Right lobe of liver (tissue), 6 donors: Measurements from ENCODE around the gene PPFIA4. TPM values are rescaled to one million over a fixed set of nuclear protein-coding genes. Genes with fewer than 3 reads are reported as not detected.

Experiments used
- ATAC-seq, 4 donors: fragments of 200-7000 bp; cut with Tn5 transposase; one replicate each; pipeline ENCODE4 v1.9.1; 2020; ENCODE audit warnings: mild to moderate bottlenecking in 4 of 4, moderate library complexity in 4 of 4
- DNase-seq, 3 donors: peaks; one replicate each; pipeline ENCODE4 v3.0.0-alpha.2; 2020
- H3K27ac ChIP-seq, 3 donors: fragments of 200-600 bp; one replicate each; pipeline ENCODE4 v1.8.0; 2022
- H3K27me3 ChIP-seq, 2 donors: fragments of 200-600 bp; one replicate each; pipeline ENCODE4 v1.8.0; 2022
- H3K36me3 ChIP-seq, 4 donors: fragments of 200-600 bp; sonication (generic) in 1 of 4; one replicate each; pipeline versions ENCODE4 v1.5.1 to v1.8.0; 2017 to 2022; ENCODE audit warnings: control low read depth in 1 of 4
- H3K4me1 ChIP-seq, 4 donors: fragments of 200-600 bp; sonication (generic) in 1 of 4; one replicate each; pipeline versions ENCODE4 v1.5.1 to v1.8.0; 2017 to 2022; ENCODE audit warnings: control low read depth in 1 of 4
- H3K4me3 ChIP-seq, 3 donors: fragments of 200-600 bp; one replicate each; pipeline ENCODE4 v1.8.0; 2022
- H3K9me3 ChIP-seq, 4 donors: fragments of 200-600 bp; sonication (generic) in 1 of 4; one replicate each; pipeline versions ENCODE4 v1.5.1 to v1.8.0; 2017 to 2022; ENCODE audit warnings: control low read depth in 1 of 4
- CTCF ChIP-seq, 4 donors: fragments of 200-600 bp in 3 of 4; fragments of 450-650 bp in 1 of 4; IDR thresholded peaks; one replicate each; pipeline versions ENCODE4 v1.5.1 to v1.8.0; 2016 to 2022; ENCODE audit warnings: antibody characterized with exemption in 4 of 4, mild to moderate bottlenecking in 2 of 4
- POLR2A ChIP-seq: fragments of 450-650 bp; IDR thresholded peaks from one replicate; pipeline ENCODE4 v1.6.1; 2017; ENCODE audit warnings: antibody characterized with exemption, mild to moderate bottlenecking
- WGBS: methylation state at CpG from one replicate; pipeline ENCODE4 v1.1.6; 2018; ENCODE audit warnings: low coverage, low lambda C conversion rate; ENCODE audit not compliant: insufficient coverage; ENCODE audit errors: missing lambda C conversion rate; 5-methylcytosine and 5-hydroxymethylcytosine counted together
- intact Hi-C, 2 donors: fragments of 100-400 bp; cut with DNase I; formaldehyde crosslinking; loops; one replicate each; pipeline versions ENCODE4 v1.11.2 to v1.14.1; 2022
- total RNA-seq, 6 experiments: library from RNA; depleted of rRNA in 2 of 6; stranded (reverse); fragments of >200 nt in 2 of 6; fragmentation: NEBNext Ultra II Directional in 3 of 6; extraction: Animal tissue kit (Norgen Biotek cat#: 25700) in 3 of 6; gene quantifications; one replicate each; pipeline versions ENCODE4 v1.1.0 to v1.2.4, GENCODE V29; 2016 to 2023
- donor health status: DM: no; HTN: yes; CAD: no.
- donor health status: DM: no; HTN: no; CAD: no.
- donor health status: DM: no; HTN: no; CAD: no.
- donor health status: DM: no; HTN: yes; CAD: no.
- donor health status: DM: no; HTN: yes; CAD: no.

The PPFIA4 gene
- total RNA-seq, 6 experiments from 2014 or later, result 0.18 to 5.5 (median 0.49) TPM; not detected in 1

- Histone ChIP-seq H3K36me3 (no peaks in the 10 kb centered on the region), H3K9me3 (no peaks in the 10 kb centered on the region), H3K4me3 (no peak overlapping the region), H3K27ac (no peak overlapping the region), H3K4me1 (peaks cover 0 to 8% (median 3%) of the 10 kb centered on the region in 4 donors), H3K27me3 (no peaks in the 10 kb centered on the region)
- DNase-seq (no peak), ATAC-seq (no peak)
- TF ChIP-seq CTCF (IDR thresholded peaks at IDR 0.05) (no peak), POLR2A (no peak)
- intact Hi-C loops, result no loop called here
These were observed 78.6 kb downstream of the PPFIA4 start for GRCh38 chr1:203104789-203105390.

DNA sequence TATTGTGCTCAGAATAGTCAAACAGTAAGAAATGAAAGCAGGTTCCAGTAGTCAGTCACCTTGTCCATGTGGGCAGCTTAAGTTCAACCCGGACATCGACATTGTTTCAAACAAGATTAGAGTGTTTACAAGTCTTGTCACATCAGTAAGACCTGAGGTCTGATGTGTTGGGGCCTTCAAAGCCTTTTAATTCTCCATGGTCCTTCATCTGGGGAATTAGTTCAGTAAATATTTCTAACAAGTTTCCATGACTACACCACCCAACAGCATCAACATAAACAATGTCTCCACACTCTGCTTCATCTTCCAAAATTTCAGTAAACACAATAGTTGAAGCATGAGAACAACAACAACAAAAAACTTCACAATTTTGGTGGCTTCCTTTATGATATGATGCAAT lies 86.2 kb downstream of the PPFIA4 start:
- H3K9me3 ChIP-seq, result no peaks in the 10 kb centered on the region
- intact Hi-C loops, result no loop called here
- H3K27me3 ChIP-seq, result no peaks in the 10 kb centered on the region
- TF ChIP-seq POLR2A (no peak), CTCF (IDR thresholded peaks at IDR 0.05) (no peak)
- H3K36me3 ChIP-seq, result no peaks in the 10 kb centered on the region
- 38% methylated on average over 2 of the region's 2 CpGs for WGBS
- ATAC-seq, result no peak
- no peak for DNase-seq
- H3K27ac ChIP-seq, result no peak overlapping the region
- no peak overlapping the region for H3K4me3 ChIP-seq
- no peaks in the 10 kb centered on the region for H3K4me1 ChIP-seq

GRCh38 chr1:203113308-203113707 lies 87.0 kb downstream of the PPFIA4 start:
- Histone ChIP-seq H3K27ac (no peak overlapping the region), H3K4me3 (no peak overlapping the region), H3K4me1 (no peaks in the 10 kb centered on the region), H3K27me3 (no peaks in the 10 kb centered on the region), H3K9me3 (no peaks in the 10 kb centered on the region), H3K36me3 (no peaks in the 10 kb centered on the region)
- WGBS, result 63% methylated on average over 4 of the region's 4 CpGs
- DNase-seq (no peak), ATAC-seq (no peak)
- TF ChIP-seq POLR2A (no peak), CTCF (IDR thresholded peaks at IDR 0.05) (no peak)
- intact Hi-C loops, result no loop called here

DNA sequence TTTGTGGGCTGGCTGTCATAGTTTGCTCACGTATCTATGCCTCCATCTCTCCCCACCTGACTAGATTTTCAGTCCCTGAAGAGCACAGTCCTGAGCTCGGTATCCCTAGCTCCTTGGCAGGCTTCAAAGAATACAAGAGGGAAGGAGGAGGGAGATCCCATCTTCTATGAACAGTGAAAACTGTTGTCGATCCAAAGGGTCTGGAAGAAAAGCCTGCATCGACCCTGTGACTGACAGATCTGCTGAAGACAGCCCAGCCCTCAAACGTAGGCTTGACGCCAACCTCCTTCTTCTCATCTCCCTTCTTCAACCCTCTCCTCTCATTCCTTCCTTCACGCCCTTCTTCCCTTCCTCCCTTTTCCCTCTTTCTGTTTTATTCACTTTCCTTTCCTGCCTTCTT lies 87.9 kb downstream of the PPFIA4 start:
- DNase-seq (no peak), ATAC-seq (no peak)
- TF ChIP-seq CTCF (IDR thresholded peaks at IDR 0.05) (no peak), POLR2A (no peak)
- Histone ChIP-seq H3K36me3 (no peaks in the 10 kb centered on the region), H3K4me1 (no peaks in the 10 kb centered on the region), H3K9me3 (no peaks in the 10 kb centered on the region), H3K27ac (no peak overlapping the region), H3K4me3 (no peak overlapping the region), H3K27me3 (no peaks in the 10 kb centered on the region)
- intact Hi-C loops, result no loop called here
- 59% methylated on average over 6 of the region's 7 CpGs for WGBS
